Ovary (tissue), 3 donors: ENCODE results near the gene NDN.

Experiments
- POLR2A ChIP-seq: fragments of 450-650 bp; IDR thresholded peaks from one replicate; pipeline ENCODE4 v1.6.1; 2017; ENCODE audit warnings: antibody characterized with exemption, mild to moderate bottlenecking, moderate library complexity
- TF ChIP-seq, protein P1 (sequence below), 3 donors: fragments of 450-650 bp in 2 of 3; fragments of 200-600 bp in 1 of 3; IDR thresholded peaks; one replicate each; pipeline versions ENCODE4 v1.5.1 to v1.8.0; 2016 to 2022; ENCODE audit warnings: antibody characterized with exemption in 3 of 3, mild to moderate bottlenecking in 1 of 3
- donor health status: DM: no; HTN: no; CAD: no.

DNA sequence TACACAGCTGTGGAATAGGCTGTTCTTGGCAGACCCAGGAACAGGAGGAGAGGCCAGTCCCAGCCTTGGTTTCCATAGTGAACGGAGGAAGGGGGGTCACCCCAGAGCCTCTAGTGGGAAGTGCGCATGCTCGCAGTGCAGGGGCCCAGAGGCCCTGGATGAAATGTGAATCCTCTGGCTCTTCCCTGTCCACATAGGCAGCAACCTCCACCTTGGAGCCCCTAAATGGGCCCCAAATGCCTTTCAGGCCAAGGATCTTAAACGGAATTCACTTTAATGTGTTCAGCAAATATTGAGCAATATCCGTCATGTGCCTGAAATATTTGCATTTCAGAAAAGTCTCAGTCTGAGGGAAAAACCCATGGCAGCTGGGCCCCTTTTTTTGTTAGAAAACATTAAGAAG lies 3.3 kb upstream of the NDN start:
- TF ChIP-seq, protein P1, sequence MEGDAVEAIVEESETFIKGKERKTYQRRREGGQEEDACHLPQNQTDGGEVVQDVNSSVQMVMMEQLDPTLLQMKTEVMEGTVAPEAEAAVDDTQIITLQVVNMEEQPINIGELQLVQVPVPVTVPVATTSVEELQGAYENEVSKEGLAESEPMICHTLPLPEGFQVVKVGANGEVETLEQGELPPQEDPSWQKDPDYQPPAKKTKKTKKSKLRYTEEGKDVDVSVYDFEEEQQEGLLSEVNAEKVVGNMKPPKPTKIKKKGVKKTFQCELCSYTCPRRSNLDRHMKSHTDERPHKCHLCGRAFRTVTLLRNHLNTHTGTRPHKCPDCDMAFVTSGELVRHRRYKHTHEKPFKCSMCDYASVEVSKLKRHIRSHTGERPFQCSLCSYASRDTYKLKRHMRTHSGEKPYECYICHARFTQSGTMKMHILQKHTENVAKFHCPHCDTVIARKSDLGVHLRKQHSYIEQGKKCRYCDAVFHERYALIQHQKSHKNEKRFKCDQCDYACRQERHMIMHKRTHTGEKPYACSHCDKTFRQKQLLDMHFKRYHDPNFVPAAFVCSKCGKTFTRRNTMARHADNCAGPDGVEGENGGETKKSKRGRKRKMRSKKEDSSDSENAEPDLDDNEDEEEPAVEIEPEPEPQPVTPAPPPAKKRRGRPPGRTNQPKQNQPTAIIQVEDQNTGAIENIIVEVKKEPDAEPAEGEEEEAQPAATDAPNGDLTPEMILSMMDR (IDR thresholded peaks at IDR 0.05) = no peak
- TF ChIP-seq POLR2A = no peak
